GM23338 (cell line): ENCODE results near the gene RRBP1.

Experiments used
- CREB1 ChIP-seq: fragments of 250-450 bp; sonication (Bioruptor Pico); IDR thresholded peaks from 2 replicates; pipeline ENCODE4 v1.5.0; 2020; ENCODE audit warnings: low read depth, mild to moderate bottlenecking, moderate library complexity
- EZH2 ChIP-seq: fragments of 200-600 bp; sonication (generic); IDR thresholded peaks from one replicate; pipeline ENCODE4 v1.8.0; 2017; ENCODE audit warnings: antibody characterized with exemption, mild to moderate bottlenecking, low read depth; ENCODE audit not compliant: unreplicated experiment
- EZH2phosphoT487 ChIP-seq: fragments of 200-600 bp; sonication (generic); IDR thresholded peaks from one replicate; pipeline ENCODE4 v1.8.1; 2018; ENCODE audit warnings: antibody characterized with exemption; ENCODE audit not compliant: unreplicated experiment
- JUNB ChIP-seq: IDR thresholded peaks from one replicate; pipeline ENCODE4 v1.6.1; 2016; ENCODE audit warnings: antibody characterized with exemption; ENCODE audit not compliant: unreplicated experiment
- POLR2AphosphoS5 ChIP-seq: IDR thresholded peaks from 2 replicates; pipeline ENCODE4 v1.6.1; 2016; ENCODE audit warnings: antibody characterized with exemption, low read depth
- STAT1 ChIP-seq: IDR thresholded peaks from one replicate; pipeline ENCODE4 v1.6.1; 2016; ENCODE audit warnings: antibody characterized with exemption; ENCODE audit not compliant: unreplicated experiment
- TF ChIP-seq, protein P1 (sequence below), 2 experiments: fragments of 200-600 bp in 1 of 2; sonication (generic) in 1 of 2; conservative IDR thresholded peaks; 2 replicates each; pipeline versions ENCODE4 v1.5.1 to v1.6.1; 2016 to 2017; ENCODE audit warnings: antibody characterized with exemption in 2 of 2, low read depth in 2 of 2, mild to moderate bottlenecking in 2 of 2, moderate library complexity in 1 of 2
- TF ChIP-seq, protein P2 (sequence below): IDR thresholded peaks from one replicate; pipeline ENCODE4 v1.6.1; 2018; ENCODE audit warnings: antibody characterized with exemption; ENCODE audit not compliant: unreplicated experiment
- TF ChIP-seq, protein P3 (sequence below): fragments of 250-450 bp; sonication (Bioruptor Pico); IDR thresholded peaks from 2 replicates; pipeline ENCODE4 v1.5.0; 2020; ENCODE audit warnings: mild to moderate bottlenecking, moderate library complexity
- TF ChIP-seq, protein P4 (sequence below): IDR thresholded peaks from 2 replicates; pipeline ENCODE4 v1.6.1; 2016; ENCODE audit warnings: antibody characterized with exemption

DNA sequence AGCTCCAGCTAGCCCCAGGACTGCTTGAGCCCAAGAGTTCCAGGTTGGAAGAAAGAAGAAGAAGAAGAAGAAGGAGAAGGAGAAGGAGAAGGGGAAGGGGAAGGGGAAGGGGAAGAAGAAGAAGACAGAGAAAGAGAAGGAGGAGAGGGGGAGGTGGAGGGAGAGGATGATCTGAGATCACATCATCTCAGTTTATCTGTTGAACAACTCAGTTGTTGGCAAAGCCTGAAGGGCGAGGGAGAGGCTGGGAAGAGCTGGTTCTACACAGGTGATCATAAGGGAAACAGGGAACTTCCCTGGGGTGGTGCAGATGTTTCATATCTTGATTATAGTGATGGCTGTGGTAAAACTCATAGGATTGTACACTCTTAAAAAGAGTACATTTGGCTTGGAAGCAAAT, 3.1 kb upstream of the RRBP1 start:
- TF ChIP-seq, protein P1, sequence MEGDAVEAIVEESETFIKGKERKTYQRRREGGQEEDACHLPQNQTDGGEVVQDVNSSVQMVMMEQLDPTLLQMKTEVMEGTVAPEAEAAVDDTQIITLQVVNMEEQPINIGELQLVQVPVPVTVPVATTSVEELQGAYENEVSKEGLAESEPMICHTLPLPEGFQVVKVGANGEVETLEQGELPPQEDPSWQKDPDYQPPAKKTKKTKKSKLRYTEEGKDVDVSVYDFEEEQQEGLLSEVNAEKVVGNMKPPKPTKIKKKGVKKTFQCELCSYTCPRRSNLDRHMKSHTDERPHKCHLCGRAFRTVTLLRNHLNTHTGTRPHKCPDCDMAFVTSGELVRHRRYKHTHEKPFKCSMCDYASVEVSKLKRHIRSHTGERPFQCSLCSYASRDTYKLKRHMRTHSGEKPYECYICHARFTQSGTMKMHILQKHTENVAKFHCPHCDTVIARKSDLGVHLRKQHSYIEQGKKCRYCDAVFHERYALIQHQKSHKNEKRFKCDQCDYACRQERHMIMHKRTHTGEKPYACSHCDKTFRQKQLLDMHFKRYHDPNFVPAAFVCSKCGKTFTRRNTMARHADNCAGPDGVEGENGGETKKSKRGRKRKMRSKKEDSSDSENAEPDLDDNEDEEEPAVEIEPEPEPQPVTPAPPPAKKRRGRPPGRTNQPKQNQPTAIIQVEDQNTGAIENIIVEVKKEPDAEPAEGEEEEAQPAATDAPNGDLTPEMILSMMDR (conservative IDR thresholded peaks at IDR 0.05; ENCODE audit: low read depth in 2 of 2): no peak
- TF ChIP-seq STAT1 (no peak), POLR2AphosphoS5 (no peak), CREB1 (CRISPR knock-in tag) (no peak), EZH2 (no peak), EZH2phosphoT487 (no peak), JUNB (no peak)
- TF ChIP-seq, protein P2, sequence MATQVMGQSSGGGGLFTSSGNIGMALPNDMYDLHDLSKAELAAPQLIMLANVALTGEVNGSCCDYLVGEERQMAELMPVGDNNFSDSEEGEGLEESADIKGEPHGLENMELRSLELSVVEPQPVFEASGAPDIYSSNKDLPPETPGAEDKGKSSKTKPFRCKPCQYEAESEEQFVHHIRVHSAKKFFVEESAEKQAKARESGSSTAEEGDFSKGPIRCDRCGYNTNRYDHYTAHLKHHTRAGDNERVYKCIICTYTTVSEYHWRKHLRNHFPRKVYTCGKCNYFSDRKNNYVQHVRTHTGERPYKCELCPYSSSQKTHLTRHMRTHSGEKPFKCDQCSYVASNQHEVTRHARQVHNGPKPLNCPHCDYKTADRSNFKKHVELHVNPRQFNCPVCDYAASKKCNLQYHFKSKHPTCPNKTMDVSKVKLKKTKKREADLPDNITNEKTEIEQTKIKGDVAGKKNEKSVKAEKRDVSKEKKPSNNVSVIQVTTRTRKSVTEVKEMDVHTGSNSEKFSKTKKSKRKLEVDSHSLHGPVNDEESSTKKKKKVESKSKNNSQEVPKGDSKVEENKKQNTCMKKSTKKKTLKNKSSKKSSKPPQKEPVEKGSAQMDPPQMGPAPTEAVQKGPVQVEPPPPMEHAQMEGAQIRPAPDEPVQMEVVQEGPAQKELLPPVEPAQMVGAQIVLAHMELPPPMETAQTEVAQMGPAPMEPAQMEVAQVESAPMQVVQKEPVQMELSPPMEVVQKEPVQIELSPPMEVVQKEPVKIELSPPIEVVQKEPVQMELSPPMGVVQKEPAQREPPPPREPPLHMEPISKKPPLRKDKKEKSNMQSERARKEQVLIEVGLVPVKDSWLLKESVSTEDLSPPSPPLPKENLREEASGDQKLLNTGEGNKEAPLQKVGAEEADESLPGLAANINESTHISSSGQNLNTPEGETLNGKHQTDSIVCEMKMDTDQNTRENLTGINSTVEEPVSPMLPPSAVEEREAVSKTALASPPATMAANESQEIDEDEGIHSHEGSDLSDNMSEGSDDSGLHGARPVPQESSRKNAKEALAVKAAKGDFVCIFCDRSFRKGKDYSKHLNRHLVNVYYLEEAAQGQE: no peak
- TF ChIP-seq, protein P3, sequence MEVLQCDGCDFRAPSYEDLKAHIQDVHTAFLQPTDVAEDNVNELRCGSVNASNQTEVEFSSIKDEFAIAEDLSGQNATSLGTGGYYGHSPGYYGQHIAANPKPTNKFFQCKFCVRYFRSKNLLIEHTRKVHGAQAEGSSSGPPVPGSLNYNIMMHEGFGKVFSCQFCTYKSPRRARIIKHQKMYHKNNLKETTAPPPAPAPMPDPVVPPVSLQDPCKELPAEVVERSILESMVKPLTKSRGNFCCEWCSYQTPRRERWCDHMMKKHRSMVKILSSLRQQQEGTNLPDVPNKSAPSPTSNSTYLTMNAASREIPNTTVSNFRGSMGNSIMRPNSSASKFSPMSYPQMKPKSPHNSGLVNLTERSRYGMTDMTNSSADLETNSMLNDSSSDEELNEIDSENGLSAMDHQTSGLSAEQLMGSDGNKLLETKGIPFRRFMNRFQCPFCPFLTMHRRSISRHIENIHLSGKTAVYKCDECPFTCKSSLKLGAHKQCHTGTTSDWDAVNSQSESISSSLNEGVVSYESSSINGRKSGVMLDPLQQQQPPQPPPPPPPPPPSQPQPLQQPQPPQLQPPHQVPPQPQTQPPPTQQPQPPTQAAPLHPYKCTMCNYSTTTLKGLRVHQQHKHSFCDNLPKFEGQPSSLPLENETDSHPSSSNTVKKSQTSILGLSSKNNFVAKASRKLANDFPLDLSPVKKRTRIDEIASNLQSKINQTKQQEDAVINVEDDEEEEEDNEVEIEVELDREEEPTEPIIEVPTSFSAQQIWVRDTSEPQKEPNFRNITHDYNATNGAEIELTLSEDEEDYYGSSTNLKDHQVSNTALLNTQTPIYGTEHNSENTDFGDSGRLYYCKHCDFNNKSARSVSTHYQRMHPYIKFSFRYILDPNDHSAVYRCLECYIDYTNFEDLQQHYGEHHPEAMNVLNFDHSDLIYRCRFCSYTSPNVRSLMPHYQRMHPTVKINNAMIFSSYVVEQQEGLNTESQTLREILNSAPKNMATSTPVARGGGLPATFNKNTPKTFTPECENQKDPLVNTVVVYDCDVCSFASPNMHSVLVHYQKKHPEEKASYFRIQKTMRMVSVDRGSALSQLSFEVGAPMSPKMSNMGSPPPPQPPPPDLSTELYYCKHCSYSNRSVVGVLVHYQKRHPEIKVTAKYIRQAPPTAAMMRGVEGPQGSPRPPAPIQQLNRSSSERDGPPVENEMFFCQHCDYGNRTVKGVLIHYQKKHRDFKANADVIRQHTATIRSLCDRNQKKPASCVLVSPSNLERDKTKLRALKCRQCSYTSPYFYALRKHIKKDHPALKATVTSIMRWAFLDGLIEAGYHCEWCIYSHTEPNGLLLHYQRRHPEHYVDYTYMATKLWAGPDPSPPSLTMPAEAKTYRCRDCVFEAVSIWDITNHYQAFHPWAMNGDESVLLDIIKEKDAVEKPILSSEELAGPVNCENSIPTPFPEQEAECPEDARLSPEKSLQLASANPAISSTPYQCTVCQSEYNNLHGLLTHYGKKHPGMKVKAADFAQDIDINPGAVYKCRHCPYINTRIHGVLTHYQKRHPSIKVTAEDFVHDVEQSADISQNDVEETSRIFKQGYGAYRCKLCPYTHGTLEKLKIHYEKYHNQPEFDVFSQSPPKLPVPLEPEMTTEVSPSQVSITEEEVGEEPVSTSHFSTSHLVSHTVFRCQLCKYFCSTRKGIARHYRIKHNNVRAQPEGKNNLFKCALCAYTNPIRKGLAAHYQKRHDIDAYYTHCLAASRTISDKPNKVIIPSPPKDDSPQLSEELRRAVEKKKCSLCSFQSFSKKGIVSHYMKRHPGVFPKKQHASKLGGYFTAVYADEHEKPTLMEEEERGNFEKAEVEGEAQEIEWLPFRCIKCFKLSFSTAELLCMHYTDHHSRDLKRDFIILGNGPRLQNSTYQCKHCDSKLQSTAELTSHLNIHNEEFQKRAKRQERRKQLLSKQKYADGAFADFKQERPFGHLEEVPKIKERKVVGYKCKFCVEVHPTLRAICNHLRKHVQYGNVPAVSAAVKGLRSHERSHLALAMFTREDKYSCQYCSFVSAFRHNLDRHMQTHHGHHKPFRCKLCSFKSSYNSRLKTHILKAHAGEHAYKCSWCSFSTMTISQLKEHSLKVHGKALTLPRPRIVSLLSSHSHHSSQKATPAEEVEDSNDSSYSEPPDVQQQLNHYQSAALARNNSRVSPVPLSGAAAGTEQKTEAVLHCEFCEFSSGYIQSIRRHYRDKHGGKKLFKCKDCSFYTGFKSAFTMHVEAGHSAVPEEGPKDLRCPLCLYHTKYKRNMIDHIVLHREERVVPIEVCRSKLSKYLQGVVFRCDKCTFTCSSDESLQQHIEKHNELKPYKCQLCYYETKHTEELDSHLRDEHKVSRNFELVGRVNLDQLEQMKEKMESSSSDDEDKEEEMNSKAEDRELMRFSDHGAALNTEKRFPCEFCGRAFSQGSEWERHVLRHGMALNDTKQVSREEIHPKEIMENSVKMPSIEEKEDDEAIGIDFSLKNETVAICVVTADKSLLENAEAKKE (CRISPR knock-in tag): no peak
- TF ChIP-seq, protein P4, sequence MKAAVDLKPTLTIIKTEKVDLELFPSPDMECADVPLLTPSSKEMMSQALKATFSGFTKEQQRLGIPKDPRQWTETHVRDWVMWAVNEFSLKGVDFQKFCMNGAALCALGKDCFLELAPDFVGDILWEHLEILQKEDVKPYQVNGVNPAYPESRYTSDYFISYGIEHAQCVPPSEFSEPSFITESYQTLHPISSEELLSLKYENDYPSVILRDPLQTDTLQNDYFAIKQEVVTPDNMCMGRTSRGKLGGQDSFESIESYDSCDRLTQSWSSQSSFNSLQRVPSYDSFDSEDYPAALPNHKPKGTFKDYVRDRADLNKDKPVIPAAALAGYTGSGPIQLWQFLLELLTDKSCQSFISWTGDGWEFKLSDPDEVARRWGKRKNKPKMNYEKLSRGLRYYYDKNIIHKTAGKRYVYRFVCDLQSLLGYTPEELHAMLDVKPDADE: no peak
